Testis (tissue), 3 donors: ENCODE data around the gene MAPKAP1. TPM values are rescaled to one million over a fixed set of nuclear protein-coding genes. Genes with fewer than 3 reads are reported as not detected.

Source experiments
- DNase-seq: peaks from one replicate; pipeline ENCODE4 v3.0.0-alpha.2; 2019
- H3K27ac ChIP-seq, 2 donors: fragments of 200-600 bp; sonication (generic); one replicate each; pipeline ENCODE4 v1.5.1; 2019
- H3K27me3 ChIP-seq: fragments of 200-600 bp; sonication (generic); one replicate; pipeline ENCODE4 v1.5.1; 2019
- H3K36me3 ChIP-seq: fragments of 200-600 bp; sonication (generic); one replicate; pipeline ENCODE4 v1.5.1; 2017; ENCODE audit warnings: low read depth; ENCODE audit errors: missing control alignments
- H3K4me1 ChIP-seq: fragments of 200-600 bp; sonication (generic); one replicate; pipeline ENCODE4 v1.5.1; 2019
- H3K4me3 ChIP-seq, 2 donors: fragments of 200-600 bp; sonication (generic); one replicate each; pipeline ENCODE4 v1.5.1; 2017 to 2019
- H3K9me3 ChIP-seq: fragments of 200-600 bp; sonication (generic); one replicate; pipeline ENCODE4 v1.5.1; 2017
- CTCF ChIP-seq, 3 experiments: fragments of 450-650 bp in 2 of 3; fragments of 200-600 bp in 1 of 3; sonication (generic) in 1 of 3; IDR thresholded peaks; one replicate each; pipeline ENCODE4 v1.5.1; 2016 to 2019; ENCODE audit warnings: antibody characterized with exemption in 3 of 3, mild to moderate bottlenecking in 2 of 3, moderate library complexity in 1 of 3
- POLR2A ChIP-seq: fragments of 450-650 bp; IDR thresholded peaks from one replicate; pipeline ENCODE4 v1.6.1; 2017; ENCODE audit warnings: antibody characterized with exemption, mild to moderate bottlenecking, moderate library complexity
- WGBS, 2 donors: methylation state at CpG; one replicate each; pipeline ENCODE4 v1.1.5; 2018; 5-methylcytosine and 5-hydroxymethylcytosine counted together
- intact Hi-C: fragments of 100-400 bp; cut with DNase I; formaldehyde crosslinking; loops from one replicate; pipeline ENCODE4 v1.15.1; 2023; ENCODE audit warnings: low total_unique reads
- polyA plus RNA-seq: library from polyadenylated mRNA; stranded (reverse); fragments of 350-450 nt; fragmentation: Illumina TruSeq; extraction: RNeasy Lipid Tissue Mini Kit (QIAGEN cat#74804); gene quantifications from one replicate; pipeline ENCODE4 v1.2.3, GENCODE V29; 2014; ENCODE audit warnings: low read depth, low replicate concordance; ENCODE audit not compliant: insufficient read depth
- total RNA-seq, 2 donors: library from RNA; depleted of rRNA; stranded (reverse); fragments of >200 nt; gene quantifications; one replicate each; pipeline ENCODE4 v1.2.3, GENCODE V29; 2016

Gene MAPKAP1
- total and polyA plus RNA-seq, 3 donors from 2014 or later, result 112 to 135 (median 115) TPM

GRCh38 chr9:125519734-125520133 is 187.3 kb downstream of the MAPKAP1 start:
- no peaks in the 10 kb centered on the region for H3K4me1 ChIP-seq
- WGBS, 2 donors, result 85 to 98% methylated on average over 3 of the region's 3 CpGs
- TF ChIP-seq CTCF (IDR thresholded peaks at IDR 0.05) (no peak), POLR2A (no peak)
- H3K36me3 ChIP-seq, result no peaks in the 10 kb centered on the region
- no peak overlapping the region for H3K4me3 ChIP-seq
- no peak for DNase-seq
- H3K27ac ChIP-seq, result no peak overlapping the region
- no peaks in the 10 kb centered on the region for H3K27me3 ChIP-seq
- H3K9me3 ChIP-seq, result no peaks in the 10 kb centered on the region
- intact Hi-C loops, result no loop called here

GRCh38 chr9:125517577-125517976 is 189.4 kb downstream of the MAPKAP1 start:
- Histone ChIP-seq H3K4me1 (no peaks in the 10 kb centered on the region), H3K27me3 (no peaks in the 10 kb centered on the region), H3K36me3 (no peaks in the 10 kb centered on the region), H3K4me3 (no peak overlapping the region), H3K9me3 (no peaks in the 10 kb centered on the region), H3K27ac (no peak overlapping the region)
- TF ChIP-seq CTCF (IDR thresholded peaks at IDR 0.05) (no peak), POLR2A (no peak)
- no peak for DNase-seq
- 51 to 67% methylated on average over 4 of the region's 4 CpGs for WGBS, 2 donors
- intact Hi-C loops, result no loop called here

GRCh38 chr9:125515983-125516940 is 190.7 kb downstream of the MAPKAP1 start:
- Histone ChIP-seq H3K9me3 (no peaks in the 10 kb centered on the region), H3K4me1 (no peaks in the 10 kb centered on the region), H3K27me3 (no peaks in the 10 kb centered on the region), H3K36me3 (no peaks in the 10 kb centered on the region), H3K4me3 (no peak overlapping the region), H3K27ac (no peak overlapping the region)
- TF ChIP-seq CTCF (IDR thresholded peaks at IDR 0.05) (no peak), POLR2A (no peak)
- intact Hi-C loops, result no loop called here
- WGBS, 2 donors, result 82 to 86% methylated on average over 6 of the region's 6 CpGs
- DNase-seq, result no peak

- no peaks in the 10 kb centered on the region for H3K4me1 ChIP-seq
- TF ChIP-seq CTCF (IDR thresholded peaks at IDR 0.05), result no peak
- TF ChIP-seq POLR2A, result no peak
- H3K27me3 ChIP-seq, result no peaks in the 10 kb centered on the region
- H3K4me3 ChIP-seq, result no peak overlapping the region
- intact Hi-C loops, result no loop called here
- no peak for DNase-seq
- no peaks in the 10 kb centered on the region for H3K36me3 ChIP-seq
- no peak overlapping the region for H3K27ac ChIP-seq
- 75 to 80% methylated on average over 5 of the region's 5 CpGs for WGBS, 2 donors
- no peaks in the 10 kb centered on the region for H3K9me3 ChIP-seq
Observed at GRCh38 chr9:125515281-125515680, 191.7 kb downstream of the MAPKAP1 start.
